Gastrocnemius medialis (tissue), 4 donors: ENCODE results near the gene DAPK1.
"Not testable (repeated sequence)": the region's sequence is repeated elsewhere in the genome, so short reads cannot be mapped to it uniquely, and the experiment has no call there.

ENCODE experiments used
- CTCF ChIP-seq, 5 experiments: fragments of 450-650 bp in 3 of 5; fragments of 200-600 bp in 2 of 5; sonication (generic) in 2 of 5; IDR thresholded peaks in 4 of 5; conservative IDR thresholded peaks in 1 of 5; 1 replicate in 4 of 5; 2 replicates in 1 of 5; pipeline ENCODE4 v1.5.1; 2016 to 2019; ENCODE audit warnings: antibody characterized with exemption in 5 of 5, mild to moderate bottlenecking in 3 of 5, moderate library complexity in 3 of 5
- POLR2A ChIP-seq, 2 donors: fragments of 450-650 bp; IDR thresholded peaks; one replicate each; pipeline ENCODE4 v1.6.1; 2017; ENCODE audit warnings: antibody characterized with exemption in 2 of 2, mild to moderate bottlenecking in 2 of 2, moderate library complexity in 2 of 2

GRCh38 chr9:87744247-87744646, 246.6 kb downstream of the DAPK1 start:
- not testable (repeated sequence) for TF ChIP-seq CTCF (IDR thresholded peaks at IDR 0.05 in 4 of 5, conservative IDR thresholded peaks at IDR 0.05 in 1 of 5); POLR2A (IDR thresholded peaks at IDR 0.05)
